ENCODE measurements around the gene SEC11A. TPM values are rescaled to one million over a fixed set of nuclear protein-coding genes. Genes with fewer than 3 reads are reported as not detected.
"Not testable (repeated sequence)": the region's sequence is repeated elsewhere in the genome, so short reads cannot be mapped to it uniquely, and the experiment has no call there.

Gene SEC11A
- total RNA-seq, 3 donors from 2014 or later (not counting 1 experiment from before 2014, with no cell fraction given), result 78.7 to 89.3 (median 81.8) TPM

- 96% methylated on average over 2 of the region's 2 CpGs for WGBS (ENCODE audit: insufficient coverage)
- TF ChIP-seq CTCF (IDR thresholded peaks at IDR 0.05), result no peak
- Mint-ChIP-seq H3K36me3 (no peaks in the 10 kb centered on the region), H3K27ac (peak overlapping the region in 1 of 2 donors; percentile 23), H3K4me3 (no peak overlapping the region), H3K27me3 (ENCODE audit: low read depth in 2 of 2) (no peaks in the 10 kb centered on the region), H3K9me3 (no peaks in the 10 kb centered on the region), H3K4me1 (peaks cover 28 to 36% of the 10 kb centered on the region in 2 donors)
- H3K4me3 ChIP-seq (ENCODE audit: low read length), result no peak overlapping the region
- DNase-seq, result no peak
- no peaks in the 10 kb centered on the region for H3K36me3 ChIP-seq (ENCODE audit: control insufficient read depth, insufficient read depth, low read length)
- ATAC-seq, result no peak
- no peak overlapping the region for H3K27ac ChIP-seq (ENCODE audit: low read length)
- no peaks in the 10 kb centered on the region for H3K9me3 ChIP-seq (ENCODE audit: control insufficient read depth, insufficient read depth, low read length)
- peaks cover 7% of the 10 kb centered on the region for H3K4me1 ChIP-seq (ENCODE audit: control insufficient read depth, insufficient read depth, low read length)
- intact Hi-C loops (cut with micrococcal nuclease), result loop anchor here (10.0 kb wide), 1 partner anchor 244 kb away; the partner anchor contains the start of gene PDE8A
- H3K27me3 ChIP-seq (ENCODE audit: control insufficient read depth, insufficient read depth, low read length), result no peaks in the 10 kb centered on the region
Observed at GRCh38 chr15:84741121-84741520, 25.2 kb upstream of the SEC11A start.

DNA sequence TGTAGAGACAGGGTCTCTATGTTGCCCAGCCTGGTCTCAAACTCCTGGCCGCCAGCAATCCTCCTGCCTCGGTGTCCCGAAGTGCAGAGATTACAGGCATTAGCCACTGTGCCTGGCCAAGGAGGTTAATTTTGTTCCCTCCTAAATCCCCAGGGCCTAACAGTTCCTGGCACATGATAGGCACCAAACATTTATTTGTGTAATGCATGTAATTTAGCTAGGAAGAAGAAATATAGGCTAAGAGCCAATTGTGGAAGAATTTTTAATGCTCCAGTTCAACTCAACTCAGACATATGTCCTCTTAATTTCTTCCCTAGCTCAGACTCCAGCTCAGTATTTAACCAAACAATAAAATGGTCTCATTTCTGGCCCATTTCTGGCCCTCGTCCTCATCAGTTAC lies 24.8 kb upstream of the SEC11A start:
- Histone ChIP-seq H3K9me3 (ENCODE audit: control insufficient read depth, insufficient read depth, low read length) (no peaks in the 10 kb centered on the region), H3K27me3 (ENCODE audit: control insufficient read depth, insufficient read depth, low read length) (no peaks in the 10 kb centered on the region), H3K36me3 (ENCODE audit: control insufficient read depth, insufficient read depth, low read length) (no peaks in the 10 kb centered on the region), H3K4me3 (ENCODE audit: low read length) (no peak overlapping the region), H3K4me1 (ENCODE audit: control insufficient read depth, insufficient read depth, low read length) (peaks cover 11% of the 10 kb centered on the region), H3K27ac (ENCODE audit: low read length) (no peak overlapping the region)
- H3K9me3 Mint-ChIP-seq, result no peaks in the 10 kb centered on the region
- no peaks in the 10 kb centered on the region for H3K27me3 Mint-ChIP-seq (ENCODE audit: low read depth in 2 of 2)
- peak overlapping the region in 1 of 2 donors; percentile 23 for H3K27ac Mint-ChIP-seq
- no peak for DNase-seq
- peaks cover 29 to 36% of the 10 kb centered on the region in 2 donors for H3K4me1 Mint-ChIP-seq
- no peak for TF ChIP-seq CTCF (IDR thresholded peaks at IDR 0.05)
- no peak for ATAC-seq
- intact Hi-C loops (cut with micrococcal nuclease), result loop anchor here (10.0 kb wide), 1 partner anchor 244 kb away; the partner anchor contains the start of gene PDE8A
- WGBS (ENCODE audit: insufficient coverage), result 92% methylated on average over 4 of the region's 4 CpGs
- no peaks in the 10 kb centered on the region for H3K36me3 Mint-ChIP-seq
- H3K4me3 Mint-ChIP-seq, result no peak overlapping the region

DNA sequence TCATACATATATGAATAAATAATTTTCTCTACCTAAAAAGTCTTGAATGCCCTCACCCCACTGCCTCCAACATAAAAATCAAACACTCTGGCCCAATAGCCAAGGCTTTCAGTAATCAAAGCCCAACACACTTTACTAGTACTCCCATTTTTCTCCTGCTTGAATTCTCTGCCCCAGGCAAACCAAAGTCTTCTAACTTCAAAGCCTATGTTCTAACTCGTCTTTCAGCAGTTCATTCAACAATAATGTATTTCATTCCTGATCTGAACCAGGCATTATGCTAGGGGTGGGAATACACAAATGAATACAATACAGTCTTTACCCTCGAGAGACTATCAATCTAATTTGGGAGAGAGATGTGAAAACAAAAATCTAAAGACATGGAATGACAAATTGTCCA lies 21.1 kb upstream of the SEC11A start:
- H3K9me3 ChIP-seq (ENCODE audit: control insufficient read depth, insufficient read depth, low read length), result no peaks in the 10 kb centered on the region
- no peaks in the 10 kb centered on the region for H3K9me3 Mint-ChIP-seq
- no peaks in the 10 kb centered on the region for H3K36me3 ChIP-seq (ENCODE audit: control insufficient read depth, insufficient read depth, low read length)
- H3K4me1 Mint-ChIP-seq, result peaks cover 38 to 40% of the 10 kb centered on the region in 2 donors
- H3K27ac ChIP-seq (ENCODE audit: low read length), result peak overlapping the region; percentile 35
- no peak for TF ChIP-seq CTCF (IDR thresholded peaks at IDR 0.05)
- H3K27me3 Mint-ChIP-seq (ENCODE audit: low read depth in 2 of 2), result no peaks in the 10 kb centered on the region
- intact Hi-C loops (cut with micrococcal nuclease), result no loop called here
- H3K36me3 Mint-ChIP-seq, result no peaks in the 10 kb centered on the region
- H3K4me3 Mint-ChIP-seq, result peak overlapping the region; percentile 14
- no peaks in the 10 kb centered on the region for H3K27me3 ChIP-seq (ENCODE audit: control insufficient read depth, insufficient read depth, low read length)
- ATAC-seq (no peak), DNase-seq (no peak)
- peaks cover 37% of the 10 kb centered on the region for H3K4me1 ChIP-seq (ENCODE audit: control insufficient read depth, insufficient read depth, low read length)
- 60% methylated on average over 1 of the region's 2 CpGs for WGBS (ENCODE audit: insufficient coverage)
- no peak overlapping the region for H3K4me3 ChIP-seq (ENCODE audit: low read length)
- H3K27ac Mint-ChIP-seq, result peak overlapping the region; percentile 70 to 96

DNA sequence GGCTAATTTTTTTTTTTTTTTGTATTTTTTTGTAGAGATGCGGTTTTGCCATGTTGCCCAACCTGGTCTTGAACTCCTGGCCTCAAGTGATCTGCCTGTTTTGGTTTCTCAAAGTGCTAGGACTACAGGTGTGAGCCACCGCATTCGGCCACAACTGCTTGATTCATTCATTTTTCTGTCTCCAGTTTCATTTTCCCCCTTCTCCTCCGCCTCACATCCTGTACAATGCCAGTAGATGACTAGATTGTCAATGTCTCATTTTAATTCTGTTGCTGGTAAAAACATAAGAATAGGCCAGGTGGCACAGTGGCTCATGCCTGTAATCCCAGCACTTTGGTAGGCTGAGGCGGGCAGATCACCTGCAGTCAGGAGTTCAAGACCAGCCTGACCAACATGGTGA lies 20.4 kb upstream of the SEC11A start:
- Histone ChIP-seq H3K36me3 (ENCODE audit: control insufficient read depth, insufficient read depth, low read length) (no peaks in the 10 kb centered on the region), H3K9me3 (ENCODE audit: control insufficient read depth, insufficient read depth, low read length) (no peaks in the 10 kb centered on the region), H3K27me3 (ENCODE audit: control insufficient read depth, insufficient read depth, low read length) (no peaks in the 10 kb centered on the region), H3K27ac (ENCODE audit: low read length) (peak overlapping the region; percentile 35), H3K4me1 (ENCODE audit: control insufficient read depth, insufficient read depth, low read length) (peaks cover 37% of the 10 kb centered on the region), H3K4me3 (ENCODE audit: low read length) (no peak overlapping the region)
- intact Hi-C loops (cut with micrococcal nuclease), result no loop called here
- Mint-ChIP-seq H3K4me3 (peak overlapping the region; percentile 53), H3K4me1 (peaks cover 38 to 40% of the 10 kb centered on the region in 2 donors), H3K27ac (peak overlapping the region; percentile 70 to 96), H3K27me3 (ENCODE audit: low read depth in 2 of 2) (no peaks in the 10 kb centered on the region), H3K9me3 (no peaks in the 10 kb centered on the region), H3K36me3 (no peaks in the 10 kb centered on the region)
- 33% methylated on average over 4 of the region's 5 CpGs for WGBS (ENCODE audit: insufficient coverage)
- ATAC-seq (peak; percentile 56 to 77 (median 76)), DNase-seq (peak; percentile 41 to 80)
- no peak for TF ChIP-seq CTCF (IDR thresholded peaks at IDR 0.05)

DNA sequence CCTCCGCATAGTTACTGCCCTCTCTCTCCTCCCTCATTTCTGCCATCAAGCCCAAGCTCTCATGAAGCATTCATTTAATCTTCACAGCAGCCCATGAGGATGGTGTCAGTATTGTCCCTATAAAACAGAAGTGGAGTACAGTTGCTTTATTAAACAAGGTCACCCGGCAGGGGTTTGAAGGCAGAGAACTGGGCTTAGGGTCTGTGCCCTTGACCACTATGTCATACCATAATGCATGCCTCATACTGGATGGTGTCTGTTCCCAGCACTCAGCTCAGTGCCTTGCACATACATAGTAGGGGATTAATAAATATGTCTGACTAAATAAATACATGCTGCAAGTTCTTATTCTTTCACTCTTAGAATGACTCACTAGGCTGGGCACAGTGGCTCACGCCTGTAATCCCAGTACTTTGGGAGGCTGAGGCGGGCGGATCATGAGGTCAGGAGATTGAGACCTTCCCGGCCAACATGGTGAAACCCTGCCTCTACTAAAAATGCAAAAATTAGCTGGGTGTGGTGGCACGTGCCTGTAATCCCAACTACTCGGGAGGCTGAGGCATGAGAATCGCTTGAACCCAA lies 19.6 kb upstream of the SEC11A start:
- H3K27me3 ChIP-seq (ENCODE audit: control insufficient read depth, insufficient read depth, low read length); H3K9me3 ChIP-seq (ENCODE audit: control insufficient read depth, insufficient read depth, low read length); H3K27me3 Mint-ChIP-seq (ENCODE audit: low read depth in 2 of 2); DNase-seq; H3K9me3 Mint-ChIP-seq; H3K36me3 ChIP-seq (ENCODE audit: control insufficient read depth, insufficient read depth, low read length); H3K36me3 Mint-ChIP-seq: not testable (repeated sequence)
- 52% methylated on average over 8 of the region's 9 CpGs for WGBS (ENCODE audit: insufficient coverage)
- Mint-ChIP-seq H3K27ac (peak overlapping the region; percentile 83 to 96), H3K4me1 (peaks cover 38 to 40% of the 10 kb centered on the region in 2 donors), H3K4me3 (peak overlapping the region; percentile 88)
- Histone ChIP-seq H3K4me1 (ENCODE audit: control insufficient read depth, insufficient read depth, low read length) (peaks cover 37% of the 10 kb centered on the region), H3K27ac (ENCODE audit: low read length) (peak overlapping the region; percentile 50), H3K4me3 (ENCODE audit: low read length) (peak overlapping the region; percentile 18)
- intact Hi-C loops (cut with micrococcal nuclease), result loop anchor here (1.0 kb wide), 2 partner anchors 12 to 19 kb away; partner anchors contain the start of gene SEC11A
- peak; percentile 18 to 37 (median 22) for ATAC-seq

Measured in natural killer cell (primary cell).